GM12878 (cell line): ENCODE results near the gene LRRC37A3.

Experiments
- CEBPB ChIP-seq, 2 experiments: fragments of 150-350 bp in 1 of 2; IDR thresholded peaks; 2 replicates each; pipeline ENCODE4 v1.6.1; 2012 to 2014; ENCODE audit warnings: low read depth in 2 of 2, low read length in 2 of 2, borderline replicate concordance in 1 of 2, inconsistent platforms in 1 of 2
- EP300 ChIP-seq, 2 experiments: fragments of 150-350 bp in 1 of 2; IDR thresholded peaks; 2 replicates each; pipeline ENCODE4 v1.6.1; 2011 to 2012; ENCODE audit warnings: low read depth in 2 of 2, low read length in 2 of 2, borderline replicate concordance in 1 of 2, improper control_type of control experiment in 1 of 2, inconsistent platforms in 1 of 2; ENCODE audit not compliant: control insufficient read depth in 1 of 2
- RAD21 ChIP-seq: IDR thresholded peaks from 2 replicates; pipeline ENCODE4 v1.6.1; 2011; ENCODE audit warnings: mild to moderate bottlenecking, low read depth, low read length, moderate library complexity; ENCODE audit not compliant: insufficient read depth
- SRF ChIP-seq, 2 experiments: IDR thresholded peaks; 2 replicates each; pipeline ENCODE4 v1.6.1; 2011; ENCODE audit warnings: low read depth in 2 of 2, low read length in 2 of 2, mild to moderate bottlenecking in 1 of 2, moderate library complexity in 1 of 2
- ZNF274 ChIP-seq: IDR thresholded peaks from one replicate; pipeline ENCODE4 v1.8.0; 2011; ENCODE audit not compliant: insufficient read length, insufficient read depth
- ZNF384 ChIP-seq: IDR thresholded peaks from 2 replicates; pipeline ENCODE4 v1.6.1; 2012; ENCODE audit warnings: low read depth, mild to moderate bottlenecking, low read length, improper control_type of control experiment, borderline replicate concordance
- ZZZ3 ChIP-seq: IDR thresholded peaks from 2 replicates; pipeline ENCODE4 v1.6.1; 2011; ENCODE audit warnings: low read depth; ENCODE audit not compliant: control insufficient read depth, insufficient read length
- TF ChIP-seq, protein P1 (sequence below), 3 experiments: IDR thresholded peaks in 2 of 3; conservative IDR thresholded peaks in 1 of 3; 2 replicates each; pipeline ENCODE4 v1.5.1; 2011; ENCODE audit warnings: low read depth in 3 of 3, low read length in 3 of 3, mild to moderate bottlenecking in 3 of 3, control low read depth in 2 of 3, moderate library complexity in 2 of 3, inconsistent platforms in 1 of 3, mixed read lengths in 1 of 3; ENCODE audit not compliant: control insufficient read depth in 2 of 3, insufficient read depth in 1 of 3; ENCODE audit errors: extremely low read depth in 1 of 3
- TF ChIP-seq, protein P2 (sequence below): fragments of 450-650 bp; IDR thresholded peaks from 2 replicates; pipeline ENCODE4 v1.6.1; 2017; ENCODE audit warnings: mild to moderate bottlenecking

DNA sequence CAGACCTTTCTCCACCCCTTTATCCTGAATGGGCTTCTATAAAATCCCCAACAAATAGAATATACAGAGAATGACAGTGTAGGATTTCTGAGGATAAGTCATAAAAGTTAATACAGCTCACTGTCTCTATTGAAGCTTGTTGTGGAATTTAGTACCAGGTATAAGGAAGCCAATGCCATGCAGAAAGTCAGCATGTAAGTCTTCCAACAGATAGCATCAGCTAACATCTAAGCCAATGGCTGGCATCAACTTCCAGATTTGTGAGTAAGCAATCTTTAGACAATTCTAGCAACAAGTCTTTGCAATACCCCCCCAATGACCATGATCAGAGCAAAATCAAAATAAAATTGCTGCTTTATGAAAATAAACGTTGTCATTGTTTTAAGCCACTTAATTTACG, 22.5 kb upstream of the LRRC37A3 start:
- TF ChIP-seq RAD21 (no peak), SRF (IDR thresholded peaks at IDR 0.05; ENCODE audit: low read depth in 2 of 2, low read length in 2 of 2) (no peak), ZZZ3 (no peak), EP300 (IDR thresholded peaks at IDR 0.05; ENCODE audit: borderline replicate concordance in 1 of 2, control insufficient read depth in 1 of 2, low read depth in 2 of 2, low read length in 2 of 2) (no peak), ZNF274 (no peak), CEBPB (IDR thresholded peaks at IDR 0.05; ENCODE audit: borderline replicate concordance in 1 of 2, low read depth in 2 of 2, low read length in 2 of 2) (no peak), ZNF384 (no peak)
- TF ChIP-seq, protein P1, sequence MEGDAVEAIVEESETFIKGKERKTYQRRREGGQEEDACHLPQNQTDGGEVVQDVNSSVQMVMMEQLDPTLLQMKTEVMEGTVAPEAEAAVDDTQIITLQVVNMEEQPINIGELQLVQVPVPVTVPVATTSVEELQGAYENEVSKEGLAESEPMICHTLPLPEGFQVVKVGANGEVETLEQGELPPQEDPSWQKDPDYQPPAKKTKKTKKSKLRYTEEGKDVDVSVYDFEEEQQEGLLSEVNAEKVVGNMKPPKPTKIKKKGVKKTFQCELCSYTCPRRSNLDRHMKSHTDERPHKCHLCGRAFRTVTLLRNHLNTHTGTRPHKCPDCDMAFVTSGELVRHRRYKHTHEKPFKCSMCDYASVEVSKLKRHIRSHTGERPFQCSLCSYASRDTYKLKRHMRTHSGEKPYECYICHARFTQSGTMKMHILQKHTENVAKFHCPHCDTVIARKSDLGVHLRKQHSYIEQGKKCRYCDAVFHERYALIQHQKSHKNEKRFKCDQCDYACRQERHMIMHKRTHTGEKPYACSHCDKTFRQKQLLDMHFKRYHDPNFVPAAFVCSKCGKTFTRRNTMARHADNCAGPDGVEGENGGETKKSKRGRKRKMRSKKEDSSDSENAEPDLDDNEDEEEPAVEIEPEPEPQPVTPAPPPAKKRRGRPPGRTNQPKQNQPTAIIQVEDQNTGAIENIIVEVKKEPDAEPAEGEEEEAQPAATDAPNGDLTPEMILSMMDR (IDR thresholded peaks at IDR 0.05 in 2 of 3, conservative IDR thresholded peaks at IDR 0.05 in 1 of 3; ENCODE audit: control insufficient read depth in 2 of 3, extremely low read depth in 1 of 3, insufficient read depth in 1 of 3, low read depth in 3 of 3, low read length in 3 of 3) = no peak
- TF ChIP-seq, protein P2, sequence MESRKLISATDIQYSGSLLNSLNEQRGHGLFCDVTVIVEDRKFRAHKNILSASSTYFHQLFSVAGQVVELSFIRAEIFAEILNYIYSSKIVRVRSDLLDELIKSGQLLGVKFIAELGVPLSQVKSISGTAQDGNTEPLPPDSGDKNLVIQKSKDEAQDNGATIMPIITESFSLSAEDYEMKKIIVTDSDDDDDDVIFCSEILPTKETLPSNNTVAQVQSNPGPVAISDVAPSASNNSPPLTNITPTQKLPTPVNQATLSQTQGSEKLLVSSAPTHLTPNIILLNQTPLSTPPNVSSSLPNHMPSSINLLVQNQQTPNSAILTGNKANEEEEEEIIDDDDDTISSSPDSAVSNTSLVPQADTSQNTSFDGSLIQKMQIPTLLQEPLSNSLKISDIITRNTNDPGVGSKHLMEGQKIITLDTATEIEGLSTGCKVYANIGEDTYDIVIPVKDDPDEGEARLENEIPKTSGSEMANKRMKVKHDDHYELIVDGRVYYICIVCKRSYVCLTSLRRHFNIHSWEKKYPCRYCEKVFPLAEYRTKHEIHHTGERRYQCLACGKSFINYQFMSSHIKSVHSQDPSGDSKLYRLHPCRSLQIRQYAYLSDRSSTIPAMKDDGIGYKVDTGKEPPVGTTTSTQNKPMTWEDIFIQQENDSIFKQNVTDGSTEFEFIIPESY = no peak
